Activated B cell treated with CpG ODN at 0.5 μM for 24 hours (primary cell): ENCODE results near the gene FGFR2. TPM values are rescaled to one million over a fixed set of nuclear protein-coding genes. Genes with fewer than 3 reads are reported as not detected.

Experiments used
- ATAC-seq: fragments of 200-7000 bp; cut with Tn5 transposase; one replicate; pipeline ENCODE4 v1.10.0; 2021; ENCODE audit warnings: low read depth, mild to moderate bottlenecking, moderate library complexity
- CTCF ChIA-PET: fragments of 350-600 bp; sonication (Branson Sonifier 250); formaldehyde crosslinking; loops from one replicate; lab custom pipeline; 2021; ENCODE audit warnings: antibody characterized with exemption; lab: Charles Lee
- POLR2A ChIA-PET: fragments of 350-600 bp; sonication (Branson Sonifier 250); formaldehyde crosslinking; loops from one replicate; lab custom pipeline; 2021; ENCODE audit warnings: antibody characterized with exemption; lab: Charles Lee
- DNase-seq: peaks from one replicate; pipeline ENCODE4 v3.0.0; 2022
- H3K27ac Mint-ChIP-seq: one replicate; pipeline ENCODE4 v1.8.0; 2020; ENCODE audit warnings: mixed read lengths
- H3K27me3 Mint-ChIP-seq: one replicate; pipeline ENCODE4 v1.8.0; 2021; ENCODE audit warnings: mixed read lengths
- H3K36me3 Mint-ChIP-seq: one replicate; pipeline ENCODE4 v1.8.0; 2021; ENCODE audit warnings: low read depth, mixed read lengths
- H3K4me1 Mint-ChIP-seq: one replicate; pipeline ENCODE4 v1.8.0; 2021; ENCODE audit warnings: mixed read lengths
- H3K4me3 Mint-ChIP-seq: one replicate; pipeline ENCODE4 v1.8.0; 2020; ENCODE audit warnings: mild to moderate bottlenecking, mixed read lengths
- H3K9me3 Mint-ChIP-seq: one replicate; pipeline ENCODE4 v1.8.0; 2020; ENCODE audit warnings: mixed read lengths
- CTCF ChIP-seq: fragments of 200-600 bp; IDR thresholded peaks from one replicate; pipeline ENCODE4 v1.8.0; 2022; ENCODE audit warnings: antibody characterized with exemption, mild to moderate bottlenecking
- intact Hi-C: fragments of 100-400 bp; cut with micrococcal nuclease; formaldehyde crosslinking; loops from one replicate; pipeline ENCODE4 v1.15.1; 2024
- total RNA-seq: library from RNA; stranded (reverse); gene quantifications from 2 replicates; pipeline ENCODE4 v1.2.3, GENCODE V29; 2022

FGFR2 gene
- total RNA-seq, 1 donor from 2014 or later = not detected

GRCh38 chr10:121485436-121486139, 112.7 kb downstream of the FGFR2 start:
- ChIA-PET CTCF (no interaction called here), POLR2A (no interaction called here)
- intact Hi-C loops = no loop called here
- no peak overlapping the region for H3K4me3 Mint-ChIP-seq
- no peak overlapping the region for H3K27ac Mint-ChIP-seq
- no peaks in the 10 kb centered on the region for H3K4me1 Mint-ChIP-seq
- H3K36me3 Mint-ChIP-seq = no peaks in the 10 kb centered on the region
- H3K9me3 Mint-ChIP-seq = no peaks in the 10 kb centered on the region
- no peaks in the 10 kb centered on the region for H3K27me3 Mint-ChIP-seq
- ATAC-seq (no peak), DNase-seq (no peak)
- no peak for TF ChIP-seq CTCF

GRCh38 chr10:121484816-121485215, 113.4 kb downstream of the FGFR2 start:
- ATAC-seq (no peak), DNase-seq (no peak)
- no peak for TF ChIP-seq CTCF
- ChIA-PET POLR2A (no interaction called here), CTCF (no interaction called here)
- Mint-ChIP-seq H3K9me3 (no peaks in the 10 kb centered on the region), H3K27ac (no peak overlapping the region), H3K4me1 (no peaks in the 10 kb centered on the region), H3K36me3 (no peaks in the 10 kb centered on the region), H3K4me3 (no peak overlapping the region), H3K27me3 (no peaks in the 10 kb centered on the region)
- intact Hi-C loops = no loop called here

- Mint-ChIP-seq H3K36me3 (no peaks in the 10 kb centered on the region), H3K4me1 (no peaks in the 10 kb centered on the region), H3K4me3 (no peak overlapping the region), H3K27ac (no peak overlapping the region), H3K9me3 (no peaks in the 10 kb centered on the region), H3K27me3 (no peaks in the 10 kb centered on the region)
- POLR2A ChIA-PET = no interaction called here
- no peak for ATAC-seq
- no peak for DNase-seq
- intact Hi-C loops = no loop called here
- no peak for TF ChIP-seq CTCF
- CTCF ChIA-PET = no interaction called here
These were observed 113.8 kb downstream of the FGFR2 start for GRCh38 chr10:121484401-121484800.

GRCh38 chr10:121481180-121481579, 117.1 kb downstream of the FGFR2 start:
- H3K4me1 Mint-ChIP-seq = no peaks in the 10 kb centered on the region
- DNase-seq (no peak), ATAC-seq (no peak)
- POLR2A ChIA-PET = no interaction called here
- TF ChIP-seq CTCF = no peak
- H3K9me3 Mint-ChIP-seq = no peaks in the 10 kb centered on the region
- no peak overlapping the region for H3K27ac Mint-ChIP-seq
- no peaks in the 10 kb centered on the region for H3K27me3 Mint-ChIP-seq
- no peak overlapping the region for H3K4me3 Mint-ChIP-seq
- CTCF ChIA-PET = no interaction called here
- H3K36me3 Mint-ChIP-seq = no peaks in the 10 kb centered on the region
- intact Hi-C loops = no loop called here

GRCh38 chr10:121478556-121478955, 119.7 kb downstream of the FGFR2 start:
- Mint-ChIP-seq H3K9me3 (no peaks in the 10 kb centered on the region), H3K4me3 (no peak overlapping the region), H3K27me3 (no peaks in the 10 kb centered on the region), H3K4me1 (no peaks in the 10 kb centered on the region), H3K27ac (no peak overlapping the region), H3K36me3 (no peaks in the 10 kb centered on the region)
- TF ChIP-seq CTCF = no peak
- intact Hi-C loops = no loop called here
- DNase-seq = no peak
- ChIA-PET POLR2A (no interaction called here), CTCF (no interaction called here)
- ATAC-seq = no peak
